Large intestine (tissue), 3 donors: ENCODE data around the gene KIF26B. TPM values are rescaled to one million over a fixed set of nuclear protein-coding genes. Genes with fewer than 3 reads are reported as not detected.
A peak's percentile ranks its signal among the peaks of the same experiment; 100 is the strongest.

Source experiments
- DNase-seq, 2 donors: peaks; one replicate each; pipeline versions ENCODE4 v3.0.0 to v3.0.0-alpha.2; 2013
- H3K27ac ChIP-seq: one replicate; pipeline ENCODE4 v1.5.1; 2013; ENCODE audit warnings: low read length
- H3K27me3 ChIP-seq: 2 replicates; pipeline ENCODE4 v1.6.1; 2013; ENCODE audit warnings: low read length; ENCODE audit not compliant: control insufficient read depth, insufficient read depth
- H3K36me3 ChIP-seq: 2 replicates; pipeline ENCODE4 v1.6.1; 2013; ENCODE audit warnings: low read length; ENCODE audit not compliant: control insufficient read depth, insufficient read depth
- H3K4me1 ChIP-seq: one replicate; pipeline ENCODE4 v1.6.1; 2013; ENCODE audit warnings: low read length; ENCODE audit not compliant: control insufficient read depth, insufficient read depth
- H3K4me3 ChIP-seq: one replicate; pipeline ENCODE4 v1.5.1; 2013; ENCODE audit warnings: low read length
- H3K9me3 ChIP-seq: one replicate; pipeline ENCODE4 v1.6.1; 2013; ENCODE audit warnings: mild to moderate bottlenecking, low read depth, low read length, moderate library complexity; ENCODE audit not compliant: control insufficient read depth
- WGBS: methylation state at CpG from one replicate; pipeline ENCODE4 v1.1.5; 2013; ENCODE audit warnings: low lambda C conversion rate; ENCODE audit not compliant: insufficient coverage; 5-methylcytosine and 5-hydroxymethylcytosine counted together
- polyA plus RNA-seq: library from polyadenylated mRNA; unstranded; fragments of 120-200 nt; gene quantifications from one replicate; pipeline ENCODE4 v1.2.1, GENCODE V29; 2013

The KIF26B gene
- polyA plus RNA-seq, 1 donor = 3.9 TPM

DNA sequence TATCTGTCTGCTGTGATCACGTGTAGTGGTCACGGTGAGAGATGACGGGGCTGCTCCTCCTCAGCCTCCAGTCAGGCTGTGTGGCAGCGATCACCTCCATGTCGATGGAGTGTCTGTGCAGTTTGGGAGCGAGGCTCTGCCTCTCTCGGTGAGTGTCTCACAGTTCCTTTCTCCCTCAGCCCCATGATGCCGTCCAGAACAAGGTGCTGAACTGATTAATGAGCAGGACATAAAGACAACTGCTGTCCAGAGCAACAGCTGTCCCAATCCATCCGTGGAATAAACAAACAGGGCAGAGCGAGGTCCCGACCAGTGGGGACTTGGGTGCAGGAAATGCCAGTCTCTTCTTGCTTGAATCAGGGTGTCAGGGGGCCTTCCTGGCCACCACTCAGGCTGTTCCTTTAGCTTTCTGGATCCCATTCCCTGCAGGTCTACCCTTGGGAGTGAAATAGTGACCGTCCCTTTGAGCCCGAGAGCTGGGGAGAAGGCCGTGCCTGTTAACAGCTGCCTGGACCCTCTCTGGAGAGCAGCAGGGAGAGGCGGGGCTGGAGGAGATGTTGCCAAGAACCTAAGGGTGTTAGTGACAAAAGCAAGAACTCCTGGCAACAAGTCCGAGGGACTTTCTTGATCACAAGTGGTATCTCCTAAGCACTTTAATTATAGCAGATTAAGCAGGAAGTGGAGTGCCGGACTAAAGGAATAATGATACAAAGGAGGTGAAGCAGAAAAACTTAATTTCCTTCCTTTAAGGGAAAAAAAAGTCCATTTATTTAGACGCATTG lies 443.9 kb downstream of the KIF26B start:
- Histone ChIP-seq H3K27ac (no peak overlapping the region), H3K36me3 (no peaks in the 10 kb centered on the region), H3K9me3 (no peaks in the 10 kb centered on the region), H3K4me3 (no peak overlapping the region), H3K4me1 (no peaks in the 10 kb centered on the region), H3K27me3 (no peaks in the 10 kb centered on the region)
- DNase-seq = no peak
- WGBS = 40% methylated on average over 1 of the region's 18 CpGs

DNA sequence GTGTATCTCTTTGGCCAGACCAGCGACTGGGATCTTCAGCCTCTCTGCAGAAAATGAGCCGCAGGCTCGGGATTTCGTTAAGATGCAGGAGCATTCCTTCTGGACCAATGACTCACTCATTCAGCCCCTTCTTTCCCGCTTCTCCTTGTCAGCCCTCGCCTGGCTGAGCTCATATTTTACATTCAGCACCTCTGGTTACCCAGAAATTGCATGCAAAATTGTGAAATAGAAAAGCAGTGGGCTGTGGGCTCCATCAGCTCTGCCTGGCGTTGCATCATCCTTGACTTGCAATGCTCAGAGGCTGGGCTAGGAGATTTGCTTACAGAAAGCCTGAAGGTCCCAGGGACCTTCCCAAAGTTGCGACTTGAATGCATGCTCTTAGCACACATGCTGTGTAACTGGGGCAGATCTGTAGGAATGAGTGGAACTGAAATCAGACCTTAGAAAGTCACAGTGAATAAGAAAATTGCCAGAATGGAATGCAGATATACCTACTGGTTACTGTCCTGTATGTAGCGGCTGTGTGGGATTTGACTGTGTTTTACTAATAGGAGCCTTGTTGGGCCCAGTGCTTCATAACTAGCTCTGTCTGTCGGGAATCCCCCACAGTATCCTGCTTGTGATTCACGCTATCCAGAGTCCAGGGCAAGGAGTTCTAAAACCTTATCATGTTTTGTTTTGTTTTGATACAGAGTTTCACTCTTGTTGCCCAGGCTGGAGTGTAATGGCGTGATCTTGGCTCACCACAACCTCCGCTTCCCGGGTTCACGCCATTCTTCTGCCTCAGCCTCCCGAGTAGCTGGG lies 444.8 kb downstream of the KIF26B start:
- Histone ChIP-seq H3K36me3 (no peaks in the 10 kb centered on the region), H3K27ac (no peak overlapping the region)
- DNase-seq = no peak

DNA sequence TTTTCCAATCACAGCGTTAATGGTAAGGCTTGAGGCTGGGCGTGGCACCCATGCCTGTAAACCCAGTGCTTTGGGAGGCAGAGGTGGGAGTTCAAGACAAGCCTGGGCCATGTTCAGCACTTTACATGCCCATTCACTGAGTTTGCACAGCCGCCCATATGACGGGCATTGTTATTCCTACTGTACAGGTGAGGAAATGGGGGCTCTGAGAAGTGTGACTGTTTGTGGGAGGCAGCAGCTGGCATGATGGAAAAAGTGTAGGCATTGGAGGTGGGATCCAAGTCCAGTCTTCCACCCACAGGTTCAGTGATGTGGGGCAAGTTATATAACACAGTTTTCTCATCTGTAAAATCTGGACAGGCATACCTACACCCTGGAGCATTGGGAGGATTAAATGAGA lies 445.9 kb downstream of the KIF26B start:
- Histone ChIP-seq H3K9me3 (no peaks in the 10 kb centered on the region), H3K4me3 (no peak overlapping the region), H3K36me3 (no peaks in the 10 kb centered on the region), H3K4me1 (no peaks in the 10 kb centered on the region), H3K27me3 (no peaks in the 10 kb centered on the region), H3K27ac (no peak overlapping the region)
- DNase-seq = no peak
- no CpG with 5 or more reads among the region's 4 CpGs for WGBS

More for the DNA sequence above, 444.8 kb downstream of the KIF26B start:
- no CpG with 5 or more reads among the region's 16 CpGs for WGBS
- H3K4me1 ChIP-seq = no peaks in the 10 kb centered on the region
- H3K27me3 ChIP-seq = no peaks in the 10 kb centered on the region
- no peaks in the 10 kb centered on the region for H3K9me3 ChIP-seq
- no peak overlapping the region for H3K4me3 ChIP-seq

DNA sequence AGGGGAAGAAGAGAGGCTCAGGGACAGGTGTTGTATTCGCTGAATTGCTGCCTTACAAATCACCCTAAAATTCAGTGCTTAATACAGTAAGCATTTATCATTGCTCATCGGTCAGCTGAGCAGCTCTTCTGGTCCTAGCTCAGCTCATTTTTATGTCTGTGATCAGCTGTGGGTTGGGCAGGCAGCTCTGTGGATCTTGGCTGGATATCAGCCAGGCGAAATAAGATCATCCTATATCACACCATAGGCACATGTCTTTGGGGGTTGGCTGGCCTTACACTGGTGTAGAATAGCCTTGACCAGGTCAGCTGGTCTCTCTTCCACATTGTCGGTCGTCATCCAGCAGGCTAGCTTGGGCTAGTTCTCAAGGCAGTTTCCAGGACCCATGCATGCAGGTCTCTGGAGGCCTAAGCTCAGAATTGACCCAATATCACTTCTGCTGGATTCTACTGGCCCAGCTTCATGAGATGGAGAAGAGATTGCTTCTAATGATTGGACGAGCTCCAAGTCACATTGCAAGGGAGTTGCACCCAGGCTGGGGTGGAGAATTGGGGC lies 448.6 kb downstream of the KIF26B start:
- no peaks in the 10 kb centered on the region for H3K27me3 ChIP-seq
- H3K4me3 ChIP-seq = no peak overlapping the region
- WGBS = no CpG with 5 or more reads among the region's 6 CpGs
- no peak overlapping the region for H3K27ac ChIP-seq
- no peak for DNase-seq
- H3K36me3 ChIP-seq = no peaks in the 10 kb centered on the region
- H3K9me3 ChIP-seq = no peaks in the 10 kb centered on the region
- no peaks in the 10 kb centered on the region for H3K4me1 ChIP-seq

DNA sequence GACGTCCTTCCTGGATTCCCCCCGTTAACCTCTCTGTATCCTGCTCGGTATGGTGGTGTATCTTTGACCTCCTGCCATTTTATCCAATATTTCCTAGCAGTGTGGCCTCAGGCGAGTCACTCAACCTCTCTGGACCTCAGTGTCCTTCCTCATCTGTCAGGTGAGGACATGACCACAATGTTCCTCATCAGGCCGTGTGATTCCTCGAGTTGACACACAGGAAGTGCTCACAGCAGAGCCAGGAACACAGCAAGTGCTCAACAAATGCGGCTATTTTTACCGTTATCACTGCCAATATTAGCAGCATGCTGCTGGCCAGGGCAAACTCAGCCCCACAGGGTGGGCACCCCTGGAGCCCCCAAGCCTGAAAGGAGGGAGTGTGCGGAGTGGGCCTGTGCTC lies 450.2 kb downstream of the KIF26B start:
- Histone ChIP-seq H3K9me3 (no peaks in the 10 kb centered on the region), H3K4me1 (peaks cover 3% of the 10 kb centered on the region), H3K27me3 (no peaks in the 10 kb centered on the region), H3K27ac (no peak overlapping the region), H3K4me3 (no peak overlapping the region), H3K36me3 (no peaks in the 10 kb centered on the region)
- no peak for DNase-seq
- WGBS = no CpG with 5 or more reads among the region's 9 CpGs

DNA sequence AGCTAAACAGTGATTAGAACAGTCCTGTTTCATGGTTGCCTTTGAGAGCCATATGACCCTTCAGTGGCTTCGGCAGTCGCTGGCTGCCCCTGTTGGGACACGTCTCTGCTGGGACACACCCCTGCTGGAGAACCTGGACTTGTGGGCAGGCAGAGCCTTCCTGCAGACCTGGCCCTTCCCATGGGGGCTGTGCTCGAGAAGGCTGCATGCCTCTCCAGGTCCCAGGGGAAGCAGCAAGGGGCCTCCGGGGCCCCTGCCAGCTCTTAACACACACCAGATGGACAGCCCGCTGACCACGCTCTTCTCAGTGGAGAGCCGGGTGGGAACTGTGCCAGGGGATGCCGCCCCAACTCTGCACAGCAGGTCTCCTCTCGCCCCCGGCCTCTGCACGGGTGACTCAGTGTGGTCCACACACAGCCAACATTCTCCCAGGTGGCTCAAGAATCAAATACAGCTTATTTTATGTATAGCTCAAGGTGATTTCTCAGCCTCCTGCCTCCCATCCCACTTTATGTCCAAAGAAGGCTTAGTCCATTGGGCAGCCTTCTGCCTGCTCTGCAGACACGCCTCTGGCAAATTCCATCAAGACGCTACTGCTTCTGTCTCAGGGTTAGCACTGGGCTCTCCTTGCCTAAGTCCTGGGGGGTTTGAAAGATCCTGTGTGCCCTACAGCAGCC lies 450.8 kb downstream of the KIF26B start:
- Histone ChIP-seq H3K27me3 (no peaks in the 10 kb centered on the region), H3K4me1 (peaks cover 8% of the 10 kb centered on the region), H3K36me3 (no peaks in the 10 kb centered on the region), H3K4me3 (no peak overlapping the region), H3K27ac (no peak overlapping the region), H3K9me3 (no peaks in the 10 kb centered on the region)
- no peak for DNase-seq
- WGBS = no CpG with 5 or more reads among the region's 14 CpGs

DNA sequence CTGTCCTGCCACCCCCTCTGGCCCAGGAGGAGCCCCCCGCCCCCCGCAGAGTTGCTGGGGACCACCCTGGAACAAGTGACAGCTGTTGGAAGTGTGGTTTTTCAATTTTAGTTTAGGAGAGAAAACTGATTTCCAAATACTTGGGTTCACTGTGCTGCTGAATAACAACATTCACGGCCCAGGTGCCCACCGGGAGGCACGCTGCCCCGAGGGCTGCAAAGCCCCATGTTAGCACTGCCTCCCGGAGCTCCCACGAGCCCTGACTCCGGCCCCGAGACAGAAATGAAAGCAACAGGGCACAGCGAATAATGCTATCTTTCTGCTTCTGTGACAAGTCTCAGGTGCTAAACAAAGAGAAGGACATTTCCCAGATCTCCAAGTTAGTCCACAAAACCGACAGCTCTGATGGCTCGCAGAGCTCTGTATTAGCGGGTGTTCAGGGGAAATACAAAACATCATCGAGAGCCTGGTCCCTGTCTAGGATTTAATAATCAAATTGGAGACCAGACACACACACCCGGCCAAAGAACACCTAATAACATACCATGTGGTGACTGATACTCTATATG lies 451.5 kb downstream of the KIF26B start:
- Histone ChIP-seq H3K9me3 (no peaks in the 10 kb centered on the region), H3K4me3 (no peak overlapping the region), H3K4me1 (peaks cover 11% of the 10 kb centered on the region), H3K27ac (no peak overlapping the region), H3K36me3 (no peaks in the 10 kb centered on the region), H3K27me3 (no peaks in the 10 kb centered on the region)
- no peak for DNase-seq
- WGBS = 100% methylated on average over 3 of the region's 16 CpGs

DNA sequence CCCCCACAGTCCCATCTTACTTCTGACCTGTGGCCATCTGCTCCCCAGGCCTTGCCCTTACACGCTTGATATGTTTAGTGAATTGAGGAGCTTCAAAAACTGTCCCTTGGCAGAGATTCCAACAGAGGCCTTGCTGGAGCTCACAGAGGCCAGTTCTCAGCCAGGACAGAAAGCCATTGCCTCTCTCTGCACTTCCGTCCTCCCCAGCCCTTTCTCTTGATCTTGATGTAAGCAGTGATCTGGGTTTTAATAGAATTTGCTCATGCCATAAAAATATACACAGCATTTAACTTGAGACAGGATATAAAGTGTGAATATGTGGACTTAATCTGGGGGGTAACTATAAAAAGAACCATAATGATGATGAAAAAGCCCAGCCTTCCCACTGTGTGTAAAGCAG lies 453.5 kb downstream of the KIF26B start:
- H3K36me3 ChIP-seq = peaks cover 2% of the 10 kb centered on the region
- DNase-seq = no peak
- no peak overlapping the region for H3K27ac ChIP-seq
- H3K4me1 ChIP-seq = peaks cover 15% of the 10 kb centered on the region
- H3K4me3 ChIP-seq = no peak overlapping the region
- no peaks in the 10 kb centered on the region for H3K9me3 ChIP-seq
- WGBS = no CpG with 5 or more reads among the region's 2 CpGs
- H3K27me3 ChIP-seq = no peaks in the 10 kb centered on the region

DNA sequence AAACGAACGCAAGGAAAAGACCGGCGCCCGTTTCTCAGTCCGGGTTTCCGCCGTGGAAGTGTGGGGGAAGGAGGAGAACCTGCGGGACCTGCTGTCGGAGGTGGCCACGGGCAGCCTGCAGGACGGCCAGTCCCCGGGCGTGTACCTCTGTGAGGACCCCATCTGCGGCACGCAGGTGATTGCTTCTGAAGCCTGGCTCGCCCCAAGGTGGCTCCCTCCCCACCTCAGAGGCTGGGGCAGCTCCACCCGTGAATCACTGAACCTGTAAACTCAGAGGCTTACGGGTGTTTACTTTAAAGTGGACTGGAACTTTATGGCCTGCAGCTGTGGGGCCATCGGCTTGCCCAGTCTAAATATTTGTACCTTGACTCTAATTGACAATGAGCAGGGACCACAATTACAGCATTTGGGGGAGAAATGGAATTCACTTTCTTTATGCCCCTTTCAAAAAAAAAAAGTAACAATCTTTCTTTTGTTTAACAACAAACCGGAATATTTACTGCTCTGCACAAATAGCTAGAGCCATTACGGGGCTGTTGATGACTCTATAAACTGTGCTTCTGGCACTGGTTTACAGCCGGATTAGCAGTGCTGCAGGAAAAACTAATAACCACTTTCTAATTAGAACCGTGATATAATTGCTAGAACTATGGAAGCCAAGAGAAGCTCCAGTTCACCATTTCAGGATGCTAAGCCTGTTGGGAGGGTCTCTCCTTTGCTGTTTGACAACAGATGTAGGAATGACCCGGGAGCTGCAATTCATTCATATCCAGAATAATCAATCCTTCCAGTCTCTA lies 454.8 kb downstream of the KIF26B start:
- Histone ChIP-seq H3K9me3 (no peaks in the 10 kb centered on the region), H3K36me3 (peaks cover 2% of the 10 kb centered on the region), H3K4me1 (peaks cover 15% of the 10 kb centered on the region), H3K4me3 (no peak overlapping the region), H3K27me3 (no peaks in the 10 kb centered on the region), H3K27ac (no peak overlapping the region)
- DNase-seq = peak in 1 of 2 donors; percentile 35
- WGBS = 33% methylated on average over 3 of the region's 25 CpGs
